H9 (cell line): ENCODE data around the gene B4GALT1. TPM values are rescaled to one million over a fixed set of nuclear protein-coding genes. Genes with fewer than 3 reads are reported as not detected.

ENCODE experiments used
- DNase-seq: peaks from one replicate; pipeline ENCODE4 v3.0.0-alpha.2; 2017
- H2AFZ ChIP-seq: one replicate; pipeline ENCODE4 v1.6.1; 2013; ENCODE audit warnings: mild to moderate bottlenecking, low read length, control low read depth, moderate library complexity
- H2AK5ac ChIP-seq: 2 replicates; pipeline ENCODE4 v1.6.1; 2013; ENCODE audit warnings: low read length, control low read depth, mixed read lengths; ENCODE audit not compliant: insufficient read length
- H2BK120ac ChIP-seq: one replicate; pipeline ENCODE4 v1.6.1; 2013; ENCODE audit warnings: low read depth, mild to moderate bottlenecking, low read length, control low read depth, inconsistent platforms; ENCODE audit not compliant: poor library complexity, severe bottlenecking
- H2BK12ac ChIP-seq: 2 replicates; pipeline ENCODE4 v1.6.1; 2013; ENCODE audit warnings: low read length, control low read depth, mixed read lengths, low read depth; ENCODE audit not compliant: insufficient read length
- H2BK15ac ChIP-seq: 2 replicates; pipeline ENCODE4 v1.6.1; 2013; ENCODE audit warnings: low read depth, low read length, control low read depth
- H2BK20ac ChIP-seq: one replicate; pipeline ENCODE4 v1.6.1; 2013; ENCODE audit warnings: low read depth, mild to moderate bottlenecking, low read length, control low read depth, inconsistent platforms; ENCODE audit not compliant: poor library complexity, severe bottlenecking
- H2BK5ac ChIP-seq: 2 replicates; pipeline ENCODE4 v1.6.1; 2013; ENCODE audit warnings: low read length, control low read depth, mixed read lengths; ENCODE audit not compliant: insufficient read length
- H3K14ac ChIP-seq: 2 replicates; pipeline ENCODE4 v1.6.1; 2013; ENCODE audit warnings: low read length, control low read depth; ENCODE audit not compliant: insufficient read depth
- H3K18ac ChIP-seq: 2 replicates; pipeline ENCODE4 v1.6.1; 2013; ENCODE audit warnings: low read depth, mild to moderate bottlenecking, mixed read lengths, low read length, control low read depth; ENCODE audit not compliant: insufficient read length
- H3K23ac ChIP-seq: 2 replicates; pipeline ENCODE4 v1.6.1; 2013; ENCODE audit warnings: low read length, control low read depth, mixed read lengths, low read depth; ENCODE audit not compliant: insufficient read length
- H3K23me2 ChIP-seq: 2 replicates; pipeline ENCODE4 v1.6.1; 2013; ENCODE audit warnings: low read depth, mild to moderate bottlenecking, mixed read lengths, low read length, control low read depth; ENCODE audit not compliant: insufficient read length, poor library complexity, severe bottlenecking
- H3K27ac ChIP-seq: 2 replicates; pipeline ENCODE4 v1.5.1; 2013; ENCODE audit warnings: low read length, control low read depth, mixed read lengths, low read depth; ENCODE audit not compliant: insufficient read length
- H3K27me3 ChIP-seq: 2 replicates; pipeline ENCODE4 v1.6.1; 2013; ENCODE audit warnings: low read length, control low read depth, inconsistent platforms; ENCODE audit not compliant: insufficient read depth
- H3K4ac ChIP-seq: 2 replicates; pipeline ENCODE4 v1.6.1; 2013; ENCODE audit warnings: low read depth, mild to moderate bottlenecking, control low read depth, inconsistent platforms, low read length, moderate library complexity
- H3K4me1 ChIP-seq: 2 replicates; pipeline ENCODE4 v1.6.1; 2013; ENCODE audit warnings: low read length, control low read depth, inconsistent platforms; ENCODE audit not compliant: insufficient read depth
- H3K4me2 ChIP-seq: 2 replicates; pipeline ENCODE4 v1.6.1; 2013; ENCODE audit warnings: low read length, control low read depth, mixed read lengths; ENCODE audit not compliant: insufficient read length, insufficient read depth
- H3K56ac ChIP-seq: 2 replicates; pipeline ENCODE4 v1.6.1; 2013; ENCODE audit warnings: low read depth, mild to moderate bottlenecking, mixed read lengths, low read length, control low read depth; ENCODE audit not compliant: insufficient read length
- H3K79me1 ChIP-seq: 2 replicates; pipeline ENCODE4 v1.6.1; 2013; ENCODE audit warnings: low read depth, mild to moderate bottlenecking, moderate library complexity, low read length, control low read depth, inconsistent platforms; ENCODE audit not compliant: insufficient read depth, poor library complexity, severe bottlenecking
- H3K79me2 ChIP-seq: 2 replicates; pipeline ENCODE4 v1.6.1; 2013; ENCODE audit warnings: low read length, control low read depth, inconsistent platforms; ENCODE audit not compliant: insufficient read depth
- H3K9ac ChIP-seq: 2 replicates; pipeline ENCODE4 v1.6.1; 2013; ENCODE audit warnings: low read length, control low read depth, mixed read lengths; ENCODE audit not compliant: insufficient read length; ENCODE audit errors: extremely low read depth
- H3K9me3 ChIP-seq: one replicate; pipeline ENCODE4 v1.6.1; 2013; ENCODE audit warnings: low read depth, low read length, inconsistent platforms; ENCODE audit not compliant: control insufficient read depth
- H3T11ph ChIP-seq: one replicate; pipeline ENCODE4 v1.6.1; 2013; ENCODE audit warnings: mild to moderate bottlenecking, low read length, control low read depth, inconsistent platforms
- H4K20me1 ChIP-seq: one replicate; pipeline ENCODE4 v1.6.1; 2013; ENCODE audit not compliant: control insufficient read depth, insufficient read length, insufficient read depth
- H4K5ac ChIP-seq: 2 replicates; pipeline ENCODE4 v1.6.1; 2013; ENCODE audit warnings: low read depth, mild to moderate bottlenecking, mixed read lengths, low read length, control low read depth; ENCODE audit not compliant: insufficient read length
- H4K8ac ChIP-seq: replicated peaks from 2 replicates; pipeline ENCODE4 v1.6.1; 2013; ENCODE audit warnings: low read length, control low read depth, mixed read lengths, low read depth; ENCODE audit not compliant: insufficient read length
- H4K91ac ChIP-seq: 2 replicates; pipeline ENCODE4 v1.6.1; 2013; ENCODE audit warnings: low read depth, mild to moderate bottlenecking, moderate library complexity, mixed read lengths, low read length, control low read depth; ENCODE audit not compliant: insufficient read length
- H3K27ac Mint-ChIP-seq, 3 experiments: 2 replicates in 2 of 3; 3 replicates in 1 of 3; pipeline ENCODE4 v1.8.0; 2020 to 2021; ENCODE audit warnings: mixed read lengths in 3 of 3, mild to moderate bottlenecking in 1 of 3, moderate library complexity in 1 of 3
- H3K27me3 Mint-ChIP-seq: 2 replicates; pipeline ENCODE4 v1.8.0; 2021; ENCODE audit warnings: low read depth, mild to moderate bottlenecking, moderate library complexity, mixed read lengths
- H3K36me3 Mint-ChIP-seq, 3 experiments: 2 replicates in 2 of 3; 3 replicates in 1 of 3; pipeline ENCODE4 v1.8.0; 2020 to 2021; ENCODE audit warnings: low read depth in 3 of 3, mixed read lengths in 3 of 3; ENCODE audit not compliant: insufficient read depth in 1 of 3
- H3K4me1 Mint-ChIP-seq, 2 experiments: 2 replicates each; pipeline ENCODE4 v1.8.0; 2020; ENCODE audit warnings: mixed read lengths in 2 of 2
- H3K4me3 Mint-ChIP-seq, 2 experiments: 2 replicates in 1 of 2; 3 replicates in 1 of 2; pipeline ENCODE4 v1.8.0; 2020 to 2021; ENCODE audit warnings: mild to moderate bottlenecking in 2 of 2, mixed read lengths in 2 of 2, moderate library complexity in 1 of 2
- H3K9me3 Mint-ChIP-seq, 2 experiments: 2 replicates in 1 of 2; 3 replicates in 1 of 2; pipeline ENCODE4 v1.8.0; 2020; ENCODE audit warnings: mild to moderate bottlenecking in 2 of 2, mixed read lengths in 2 of 2, moderate library complexity in 1 of 2
- WGBS: extraction: QIAGEN DNeasy Blood & Tissue Kit; methylation state at CpG from one replicate; pipeline ENCODE4 v1.1.7; 2013; ENCODE audit warnings: missing lambda C conversion rate, low lambda C conversion rate, mixed read lengths; ENCODE audit not compliant: insufficient read length; ENCODE audit errors: extremely low coverage; 5-methylcytosine and 5-hydroxymethylcytosine counted together
- total RNA-seq: library from RNA; stranded (reverse); gene quantifications from 2 replicates; pipeline ENCODE4 v1.2.1, GENCODE V29; 2021
- TF ChIP-seq, protein P1 (sequence below): fragments of 200-600 bp; sonication (generic); conservative IDR thresholded peaks from 3 replicates; pipeline ENCODE4 v1.8.0; 2021; ENCODE audit warnings: antibody characterized with exemption, mild to moderate bottlenecking

The B4GALT1 gene
- total RNA-seq, 1 experiment from 2014 or later, result 15.3 TPM

DNA sequence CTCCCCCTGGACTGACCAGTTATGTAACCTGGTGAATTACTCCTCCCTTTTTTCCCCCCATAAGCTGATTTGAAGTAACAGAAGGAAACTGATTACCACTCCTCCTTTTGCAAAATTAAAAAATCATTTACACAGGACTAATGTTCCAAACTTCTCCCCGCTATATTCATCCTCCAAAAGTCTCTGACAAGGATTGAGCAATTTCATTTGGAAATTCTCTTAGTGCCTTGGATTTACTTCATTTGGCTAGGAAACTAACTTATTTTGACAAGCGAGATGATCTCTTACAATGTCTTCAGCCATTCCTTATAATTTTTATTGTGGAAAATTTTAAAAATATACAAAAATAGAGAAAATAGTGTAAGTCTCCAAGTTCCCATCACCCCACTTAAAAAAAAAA lies 15.4 kb upstream of the B4GALT1 start:
- Histone ChIP-seq H3T11ph (no peak overlapping the region), H3K4me2 (no peak overlapping the region), H3K27me3 (no peaks in the 10 kb centered on the region), H3K9me3 (no peaks in the 10 kb centered on the region), H3K27ac (no peak overlapping the region), H4K8ac (no peak overlapping the region), H3K4ac (no peak overlapping the region), H4K20me1 (no peaks in the 10 kb centered on the region), H2BK5ac (no peak overlapping the region), H2BK120ac (no peak overlapping the region), H3K23ac (no peak overlapping the region), H3K9ac (no peak overlapping the region), H3K79me1 (no peaks in the 10 kb centered on the region), H2BK15ac (no peak overlapping the region), H3K79me2 (no peaks in the 10 kb centered on the region), H3K14ac (no peak overlapping the region), H3K18ac (no peak overlapping the region), H3K56ac (no peak overlapping the region), H4K5ac (no peak overlapping the region), H2BK20ac (no peak overlapping the region), H2AFZ (no peak overlapping the region), H2BK12ac (no peak overlapping the region), H3K23me2 (no peaks in the 10 kb centered on the region), H4K91ac (no peak overlapping the region), H3K4me1 (0 out of 2 replicates have a peak, but pooled peaks cover 4% of the 10 kb centered on the region), H2AK5ac (no peak overlapping the region)
- H3K27ac Mint-ChIP-seq, result no peak overlapping the region
- H3K4me3 Mint-ChIP-seq, result no peak overlapping the region
- TF ChIP-seq, protein P1, sequence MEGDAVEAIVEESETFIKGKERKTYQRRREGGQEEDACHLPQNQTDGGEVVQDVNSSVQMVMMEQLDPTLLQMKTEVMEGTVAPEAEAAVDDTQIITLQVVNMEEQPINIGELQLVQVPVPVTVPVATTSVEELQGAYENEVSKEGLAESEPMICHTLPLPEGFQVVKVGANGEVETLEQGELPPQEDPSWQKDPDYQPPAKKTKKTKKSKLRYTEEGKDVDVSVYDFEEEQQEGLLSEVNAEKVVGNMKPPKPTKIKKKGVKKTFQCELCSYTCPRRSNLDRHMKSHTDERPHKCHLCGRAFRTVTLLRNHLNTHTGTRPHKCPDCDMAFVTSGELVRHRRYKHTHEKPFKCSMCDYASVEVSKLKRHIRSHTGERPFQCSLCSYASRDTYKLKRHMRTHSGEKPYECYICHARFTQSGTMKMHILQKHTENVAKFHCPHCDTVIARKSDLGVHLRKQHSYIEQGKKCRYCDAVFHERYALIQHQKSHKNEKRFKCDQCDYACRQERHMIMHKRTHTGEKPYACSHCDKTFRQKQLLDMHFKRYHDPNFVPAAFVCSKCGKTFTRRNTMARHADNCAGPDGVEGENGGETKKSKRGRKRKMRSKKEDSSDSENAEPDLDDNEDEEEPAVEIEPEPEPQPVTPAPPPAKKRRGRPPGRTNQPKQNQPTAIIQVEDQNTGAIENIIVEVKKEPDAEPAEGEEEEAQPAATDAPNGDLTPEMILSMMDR, result no peak
- no peak for DNase-seq
- peaks cover 2 to 5% of the 10 kb centered on the region in 2 experiments for H3K4me1 Mint-ChIP-seq
- no CpG with 5 or more reads among the region's 2 CpGs for WGBS
- H3K27me3 Mint-ChIP-seq, result peaks cover 6% of the 10 kb centered on the region
- no peaks in the 10 kb centered on the region for H3K36me3 Mint-ChIP-seq
- H3K9me3 Mint-ChIP-seq, result no peaks in the 10 kb centered on the region; a peak in 1 of 5 replicates
